G401 (cell line): ENCODE data around the gene TEDC1. TPM values are rescaled to one million over a fixed set of nuclear protein-coding genes. Genes with fewer than 3 reads are reported as not detected.

Source experiments
- total RNA-seq: library from RNA; depleted of rRNA; stranded (reverse); fragments of >200 nt; shearing (Covaris generic); gene quantifications from 2 replicates; pipeline ENCODE4 v1.2.3, GENCODE V29; 2014; rRNA removed

The TEDC1 gene
- total RNA-seq, 1 experiment from 2014 or later, result 67.1 TPM

Other genes with a start within 250 kb of the TEDC1 start
- 40.4 and 42.6 TPM in 2 replicates for gene BTBD6, start 242.7 kb upstream of the TEDC1 start, total RNA-seq
- 30.3 and 46.8 TPM in 2 replicates for gene BRF1, start 190.2 kb upstream of the TEDC1 start, total RNA-seq
- 36.9 and 50.7 TPM in 2 replicates for gene PACS2, start 176.5 kb upstream of the TEDC1 start, total RNA-seq
- gene TEX22, start 92.7 kb upstream of the TEDC1 start, total RNA-seq, result 0.41 and 2.0 TPM in 2 replicates
- gene MTA1, start 71.4 kb upstream of the TEDC1 start, total RNA-seq, result 44.9 and 55.1 TPM in 2 replicates
- 184 and 209 TPM in 2 replicates for gene CRIP2, start 16.4 kb upstream of the TEDC1 start, total RNA-seq
- gene CRIP1, start 4.4 kb upstream of the TEDC1 start, total RNA-seq, result 8.6 TPM in 1 of 2 replicates, not detected in the other
- gene TMEM121, start 35.3 kb downstream of the TEDC1 start, total RNA-seq, result 23.8 and 39.1 TPM in 2 replicates